Measurements from ENCODE around the gene ZMYM1. TPM values are rescaled to one million over a fixed set of nuclear protein-coding genes. Genes with fewer than 3 reads are reported as not detected.
"Not testable (repeated sequence)": the region's sequence is repeated elsewhere in the genome, so short reads cannot be mapped to it uniquely, and the experiment has no call there.

Gene ZMYM1
- total RNA-seq, 2 donors from 2014 or later, result 13.4 to 14.3 TPM

DNA sequence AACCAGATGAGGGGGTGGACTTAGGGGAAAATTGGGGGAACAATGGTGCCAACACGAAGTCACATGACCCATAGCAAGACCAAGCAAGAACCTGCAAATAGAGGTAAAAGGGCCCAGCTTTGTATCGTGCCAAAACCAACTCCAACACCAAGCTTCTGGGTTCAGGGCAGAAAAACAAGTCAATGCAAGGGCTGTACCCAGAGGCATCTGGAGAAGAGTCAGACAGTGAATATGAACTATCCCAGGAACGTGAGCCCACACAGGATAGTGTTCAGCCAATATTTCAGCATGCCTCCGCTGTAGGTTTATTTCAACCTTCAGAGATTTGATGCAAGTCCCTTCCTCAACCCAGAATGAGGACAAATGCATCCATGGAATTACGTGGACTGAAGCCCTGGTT lies 32.5 kb upstream of the ZMYM1 start:
- TF ChIP-seq, protein P1, sequence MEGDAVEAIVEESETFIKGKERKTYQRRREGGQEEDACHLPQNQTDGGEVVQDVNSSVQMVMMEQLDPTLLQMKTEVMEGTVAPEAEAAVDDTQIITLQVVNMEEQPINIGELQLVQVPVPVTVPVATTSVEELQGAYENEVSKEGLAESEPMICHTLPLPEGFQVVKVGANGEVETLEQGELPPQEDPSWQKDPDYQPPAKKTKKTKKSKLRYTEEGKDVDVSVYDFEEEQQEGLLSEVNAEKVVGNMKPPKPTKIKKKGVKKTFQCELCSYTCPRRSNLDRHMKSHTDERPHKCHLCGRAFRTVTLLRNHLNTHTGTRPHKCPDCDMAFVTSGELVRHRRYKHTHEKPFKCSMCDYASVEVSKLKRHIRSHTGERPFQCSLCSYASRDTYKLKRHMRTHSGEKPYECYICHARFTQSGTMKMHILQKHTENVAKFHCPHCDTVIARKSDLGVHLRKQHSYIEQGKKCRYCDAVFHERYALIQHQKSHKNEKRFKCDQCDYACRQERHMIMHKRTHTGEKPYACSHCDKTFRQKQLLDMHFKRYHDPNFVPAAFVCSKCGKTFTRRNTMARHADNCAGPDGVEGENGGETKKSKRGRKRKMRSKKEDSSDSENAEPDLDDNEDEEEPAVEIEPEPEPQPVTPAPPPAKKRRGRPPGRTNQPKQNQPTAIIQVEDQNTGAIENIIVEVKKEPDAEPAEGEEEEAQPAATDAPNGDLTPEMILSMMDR (IDR thresholded peaks at IDR 0.05), result no peak
- Histone ChIP-seq H3K9me3 (no peaks in the 10 kb centered on the region), H3K27ac (no peak overlapping the region), H3K36me3 (no peaks in the 10 kb centered on the region), H3K4me3 (no peak overlapping the region), H3K27me3 (no peaks in the 10 kb centered on the region), H3K4me1 (no peaks in the 10 kb centered on the region), H3K9ac (ENCODE audit: low read depth in 2 of 2, low read length in 2 of 2) (no peak overlapping the region)
- no peak for DNase-seq
- intact Hi-C loops (cut with DNase I), result no loop called here

DNA sequence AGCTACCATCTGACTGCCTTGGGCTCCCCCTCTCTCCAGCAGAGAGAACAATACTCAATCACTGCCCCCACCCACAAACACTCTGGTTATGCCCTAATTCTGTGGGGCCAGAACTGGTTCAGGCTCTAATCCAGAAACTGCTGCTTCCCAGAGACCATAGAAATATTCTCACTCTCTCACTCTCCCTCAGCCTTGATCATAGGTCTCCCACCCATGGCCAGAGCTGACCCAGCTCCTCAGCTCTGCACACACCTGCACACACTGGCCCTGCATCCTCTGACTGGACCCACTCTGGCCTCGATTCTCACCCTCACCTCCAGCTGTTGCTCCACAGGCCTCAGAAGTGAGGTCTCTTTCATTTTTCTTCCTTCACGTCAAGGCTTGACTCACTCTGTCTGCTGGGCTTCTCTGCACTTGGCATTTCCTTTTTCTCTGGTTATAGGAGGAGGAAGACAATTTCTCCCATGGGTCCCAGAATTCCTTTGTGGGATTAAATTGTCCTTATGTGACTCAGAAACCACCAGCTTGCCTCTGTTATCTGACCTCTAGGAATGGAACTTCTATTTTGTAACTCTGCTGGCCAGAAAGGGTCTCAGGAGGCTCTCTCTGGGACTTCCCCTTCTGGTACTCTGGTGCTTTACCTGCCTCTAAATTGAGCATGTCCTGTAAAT lies 31.9 kb upstream of the ZMYM1 start:
- Histone ChIP-seq H3K4me1 (no peaks in the 10 kb centered on the region), H3K27ac (no peak overlapping the region), H3K27me3 (no peaks in the 10 kb centered on the region), H3K36me3 (no peaks in the 10 kb centered on the region), H3K9me3 (no peaks in the 10 kb centered on the region), H3K9ac (ENCODE audit: low read depth in 2 of 2, low read length in 2 of 2) (no peak overlapping the region), H3K4me3 (no peak overlapping the region)
- intact Hi-C loops (cut with DNase I), result no loop called here
- TF ChIP-seq, protein P1 (IDR thresholded peaks at IDR 0.05), result no peak
- DNase-seq, result no peak

DNA sequence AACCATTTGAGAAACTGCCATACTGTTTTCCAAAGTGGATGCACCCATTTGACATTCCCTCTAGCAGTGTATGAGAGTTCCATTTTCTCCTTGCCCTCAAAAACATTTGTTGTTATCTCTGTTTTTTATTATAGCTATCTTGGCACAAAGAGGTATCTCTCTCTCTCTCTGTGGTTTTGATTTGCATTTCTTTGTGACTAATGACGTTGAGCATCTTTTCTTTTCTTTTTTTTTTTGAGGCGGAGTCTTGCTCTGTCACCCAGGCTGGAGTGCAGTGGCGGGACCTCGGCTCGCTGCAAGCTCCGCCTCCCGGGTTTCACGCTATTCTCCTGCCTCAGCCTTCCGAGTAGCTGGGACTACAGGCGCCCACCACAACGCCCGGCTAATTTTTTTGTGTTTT lies 30.1 kb upstream of the ZMYM1 start:
- TF ChIP-seq, protein P1 (IDR thresholded peaks at IDR 0.05), result no peak
- intact Hi-C loops (cut with DNase I), result no loop called here
- no peak overlapping the region for H3K4me3 ChIP-seq
- no peaks in the 10 kb centered on the region for H3K4me1 ChIP-seq
- no peak overlapping the region for H3K27ac ChIP-seq
- no peak for DNase-seq
- no peaks in the 10 kb centered on the region for H3K27me3 ChIP-seq
- no peak overlapping the region for H3K9ac ChIP-seq (ENCODE audit: low read depth in 2 of 2, low read length in 2 of 2)
- H3K36me3 ChIP-seq, result no peaks in the 10 kb centered on the region
- no peaks in the 10 kb centered on the region for H3K9me3 ChIP-seq

DNA sequence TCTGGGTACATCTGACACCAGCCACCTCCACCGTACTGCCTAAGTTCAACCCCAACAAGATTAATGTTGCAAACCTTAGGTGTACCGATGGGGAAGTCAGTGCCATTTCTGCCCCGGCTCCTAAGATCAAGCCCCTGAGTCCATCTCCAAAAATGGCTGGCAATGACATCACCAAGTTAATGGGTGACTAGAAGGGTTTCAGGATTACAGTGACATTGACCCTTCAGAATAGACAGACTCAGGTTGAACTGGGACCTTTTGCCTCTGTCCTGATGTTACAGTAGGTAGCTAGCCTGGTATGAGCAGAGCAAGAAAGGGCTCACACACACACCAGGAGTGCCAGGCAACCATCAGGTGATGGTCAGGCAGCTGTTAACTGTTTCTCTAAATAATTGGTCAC lies 25.8 kb upstream of the ZMYM1 start:
- no peak for DNase-seq
- Histone ChIP-seq H3K36me3 (no peaks in the 10 kb centered on the region), H3K9ac (ENCODE audit: low read depth in 2 of 2, low read length in 2 of 2) (no peak overlapping the region), H3K27me3 (no peaks in the 10 kb centered on the region), H3K27ac (no peak overlapping the region), H3K4me1 (no peaks in the 10 kb centered on the region), H3K9me3 (no peaks in the 10 kb centered on the region), H3K4me3 (no peak overlapping the region)
- TF ChIP-seq, protein P1 (IDR thresholded peaks at IDR 0.05), result no peak
- intact Hi-C loops (cut with DNase I), result no loop called here

DNA sequence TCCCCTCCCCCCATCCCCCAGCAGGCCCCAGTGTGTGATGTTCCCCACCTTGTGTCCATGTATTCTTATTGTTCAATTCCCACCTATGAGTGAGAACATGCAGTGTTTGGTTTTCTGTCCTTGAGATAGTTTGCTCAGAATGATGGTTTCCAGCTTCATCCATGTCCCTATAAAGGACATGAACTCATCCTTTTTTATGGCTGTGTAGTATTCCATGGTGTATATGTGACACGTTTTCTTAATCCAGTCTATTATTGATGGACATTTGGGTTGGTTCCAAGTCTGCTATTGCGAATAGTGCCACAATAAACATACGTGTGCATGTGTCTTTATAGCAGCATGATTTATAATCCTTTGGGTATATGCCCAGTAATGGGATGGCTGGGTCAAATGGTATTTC lies 24.9 kb upstream of the ZMYM1 start:
- H3K36me3 ChIP-seq; H3K27me3 ChIP-seq; H3K9me3 ChIP-seq; DNase-seq; H3K4me3 ChIP-seq; intact Hi-C loops (cut with DNase I); H3K27ac ChIP-seq; H3K4me1 ChIP-seq; H3K9ac ChIP-seq (ENCODE audit: low read depth in 2 of 2, low read length in 2 of 2): not testable (repeated sequence)

DNA sequence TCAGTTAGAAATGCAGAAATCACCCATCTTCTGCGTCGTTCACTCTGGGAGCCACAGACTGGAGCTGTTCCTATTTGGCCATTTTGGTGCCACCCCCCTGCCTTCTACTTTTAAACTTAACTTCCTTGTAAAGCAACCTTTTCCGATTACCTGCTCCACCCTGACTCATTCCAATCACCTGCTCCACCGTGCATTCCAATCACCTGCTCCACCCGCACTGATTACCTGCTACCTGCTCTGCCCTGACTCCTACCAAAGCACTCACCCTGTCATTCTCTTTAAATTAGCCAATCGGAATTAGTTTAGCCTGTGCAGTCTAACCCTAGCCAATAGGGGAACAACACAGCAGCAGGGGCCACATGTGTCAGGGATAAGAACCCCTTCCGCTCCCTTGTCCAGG lies 20.9 kb upstream of the ZMYM1 start:
- H3K9me3 ChIP-seq; H3K36me3 ChIP-seq; H3K27me3 ChIP-seq; H3K27ac ChIP-seq; H3K4me3 ChIP-seq; H3K4me1 ChIP-seq; H3K9ac ChIP-seq (ENCODE audit: low read depth in 2 of 2, low read length in 2 of 2); intact Hi-C loops (cut with DNase I); DNase-seq: not testable (repeated sequence)

Data from colonic mucosa (tissue), 4 donors.